22Rv1 (cell line): Measurements from ENCODE around the gene TMEM270.

Source experiments
- ZFX ChIP-seq: fragments of 450-650 bp; IDR thresholded peaks from 2 replicates; pipeline ENCODE4 v1.6.1; 2017; ENCODE audit warnings: antibody characterized with exemption, borderline replicate concordance
- TF ChIP-seq, protein P1 (sequence below): fragments of 450-650 bp; IDR thresholded peaks from 2 replicates; pipeline ENCODE4 v1.5.1; 2017; ENCODE audit warnings: mild to moderate bottlenecking

DNA sequence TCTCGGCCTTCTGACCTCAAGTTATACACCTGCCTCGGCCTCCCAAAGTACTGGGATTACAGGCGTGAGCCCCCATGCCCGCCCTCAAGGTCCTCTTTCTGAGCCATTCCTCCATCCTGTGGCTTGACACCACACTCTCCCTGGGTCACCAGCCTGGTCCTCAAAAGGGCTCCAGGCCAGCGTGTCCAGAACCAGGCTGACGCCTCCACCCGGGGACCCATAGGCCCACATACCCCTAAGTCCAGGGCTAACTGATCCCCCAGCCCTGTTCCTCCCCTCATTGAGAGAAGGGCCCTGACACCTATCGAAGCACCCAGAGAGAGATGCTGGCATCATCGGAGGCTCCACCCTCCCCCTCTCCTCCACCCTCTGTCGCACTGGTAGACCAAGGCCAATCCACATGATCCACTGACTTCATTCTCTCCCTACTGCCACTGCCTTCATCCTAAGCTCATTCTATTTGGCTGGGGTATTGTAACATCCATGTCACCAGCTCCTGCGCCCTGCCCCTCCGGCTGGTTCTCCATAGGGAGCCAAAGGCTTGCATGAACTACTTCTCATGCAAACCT lies 46.7 kb downstream of the TMEM270 start:
- TF ChIP-seq, protein P1, sequence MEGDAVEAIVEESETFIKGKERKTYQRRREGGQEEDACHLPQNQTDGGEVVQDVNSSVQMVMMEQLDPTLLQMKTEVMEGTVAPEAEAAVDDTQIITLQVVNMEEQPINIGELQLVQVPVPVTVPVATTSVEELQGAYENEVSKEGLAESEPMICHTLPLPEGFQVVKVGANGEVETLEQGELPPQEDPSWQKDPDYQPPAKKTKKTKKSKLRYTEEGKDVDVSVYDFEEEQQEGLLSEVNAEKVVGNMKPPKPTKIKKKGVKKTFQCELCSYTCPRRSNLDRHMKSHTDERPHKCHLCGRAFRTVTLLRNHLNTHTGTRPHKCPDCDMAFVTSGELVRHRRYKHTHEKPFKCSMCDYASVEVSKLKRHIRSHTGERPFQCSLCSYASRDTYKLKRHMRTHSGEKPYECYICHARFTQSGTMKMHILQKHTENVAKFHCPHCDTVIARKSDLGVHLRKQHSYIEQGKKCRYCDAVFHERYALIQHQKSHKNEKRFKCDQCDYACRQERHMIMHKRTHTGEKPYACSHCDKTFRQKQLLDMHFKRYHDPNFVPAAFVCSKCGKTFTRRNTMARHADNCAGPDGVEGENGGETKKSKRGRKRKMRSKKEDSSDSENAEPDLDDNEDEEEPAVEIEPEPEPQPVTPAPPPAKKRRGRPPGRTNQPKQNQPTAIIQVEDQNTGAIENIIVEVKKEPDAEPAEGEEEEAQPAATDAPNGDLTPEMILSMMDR: no peak
- no peak for TF ChIP-seq ZFX
